GM12878 (cell line): Measurements from ENCODE around the gene RABGGTB.

Experiments
- FOXK2 ChIP-seq: fragments of 450-650 bp; IDR thresholded peaks from 2 replicates; pipeline ENCODE4 v1.6.1; 2017; ENCODE audit warnings: mild to moderate bottlenecking, moderate library complexity
- MTA2 ChIP-seq: fragments of 450-650 bp; IDR thresholded peaks from 2 replicates; pipeline ENCODE4 v1.6.1; 2016; ENCODE audit warnings: low read depth, mild to moderate bottlenecking, moderate library complexity
- NBN ChIP-seq: fragments of 450-650 bp; IDR thresholded peaks from 2 replicates; pipeline ENCODE4 v1.6.1; 2016
- NFYB ChIP-seq: IDR thresholded peaks from 2 replicates; pipeline ENCODE4 v1.6.1; 2011; ENCODE audit warnings: low read depth, mild to moderate bottlenecking, low read length, improper control_type of control experiment, moderate library complexity; ENCODE audit not compliant: insufficient read depth
- YY1 ChIP-seq: IDR thresholded peaks from 2 replicates; pipeline ENCODE4 v1.6.1; 2011; ENCODE audit warnings: low read depth, mild to moderate bottlenecking, low read length
- TF ChIP-seq, protein P1 (sequence below): fragments of 450-650 bp; IDR thresholded peaks from 2 replicates; pipeline ENCODE4 v1.6.1; 2016; ENCODE audit warnings: mild to moderate bottlenecking
- TF ChIP-seq, protein P2 (sequence below): IDR thresholded peaks from 2 replicates; pipeline ENCODE4 v1.6.1; 2012; ENCODE audit warnings: low read length, inconsistent platforms

DNA sequence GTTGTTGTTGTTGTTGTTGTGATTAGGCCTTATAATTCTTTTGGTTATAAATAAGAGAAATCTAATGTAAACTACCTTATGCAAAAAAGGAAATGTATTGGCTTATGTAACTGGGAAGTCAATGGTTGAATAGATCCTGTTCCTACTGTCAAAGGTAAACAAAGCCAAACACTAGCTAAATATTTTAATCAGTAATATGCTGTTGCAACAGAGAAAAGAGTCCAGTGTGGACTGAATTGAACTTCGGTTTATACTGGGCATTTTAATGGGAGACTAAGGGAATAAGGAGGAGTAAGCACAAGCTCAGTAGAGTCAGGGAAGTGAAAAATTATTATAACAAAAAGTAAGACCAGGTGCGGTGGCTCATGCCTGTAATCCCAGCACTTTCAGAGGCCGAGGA lies 26.0 kb downstream of the RABGGTB start:
- TF ChIP-seq FOXK2 (no peak), MTA2 (no peak), NFYB (no peak), YY1 (no peak), NBN (no peak)
- TF ChIP-seq, protein P1, sequence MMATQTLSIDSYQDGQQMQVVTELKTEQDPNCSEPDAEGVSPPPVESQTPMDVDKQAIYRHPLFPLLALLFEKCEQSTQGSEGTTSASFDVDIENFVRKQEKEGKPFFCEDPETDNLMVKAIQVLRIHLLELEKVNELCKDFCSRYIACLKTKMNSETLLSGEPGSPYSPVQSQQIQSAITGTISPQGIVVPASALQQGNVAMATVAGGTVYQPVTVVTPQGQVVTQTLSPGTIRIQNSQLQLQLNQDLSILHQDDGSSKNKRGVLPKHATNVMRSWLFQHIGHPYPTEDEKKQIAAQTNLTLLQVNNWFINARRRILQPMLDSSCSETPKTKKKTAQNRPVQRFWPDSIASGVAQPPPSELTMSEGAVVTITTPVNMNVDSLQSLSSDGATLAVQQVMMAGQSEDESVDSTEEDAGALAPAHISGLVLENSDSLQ = no peak
- TF ChIP-seq, protein P2, sequence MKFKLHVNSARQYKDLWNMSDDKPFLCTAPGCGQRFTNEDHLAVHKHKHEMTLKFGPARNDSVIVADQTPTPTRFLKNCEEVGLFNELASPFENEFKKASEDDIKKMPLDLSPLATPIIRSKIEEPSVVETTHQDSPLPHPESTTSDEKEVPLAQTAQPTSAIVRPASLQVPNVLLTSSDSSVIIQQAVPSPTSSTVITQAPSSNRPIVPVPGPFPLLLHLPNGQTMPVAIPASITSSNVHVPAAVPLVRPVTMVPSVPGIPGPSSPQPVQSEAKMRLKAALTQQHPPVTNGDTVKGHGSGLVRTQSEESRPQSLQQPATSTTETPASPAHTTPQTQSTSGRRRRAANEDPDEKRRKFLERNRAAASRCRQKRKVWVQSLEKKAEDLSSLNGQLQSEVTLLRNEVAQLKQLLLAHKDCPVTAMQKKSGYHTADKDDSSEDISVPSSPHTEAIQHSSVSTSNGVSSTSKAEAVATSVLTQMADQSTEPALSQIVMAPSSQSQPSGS = no peak
